HG03095 (cell line): ENCODE data around the gene RHD.
"Not testable (repeated sequence)": the region's sequence is repeated elsewhere in the genome, so short reads cannot be mapped to it uniquely, and the experiment has no call there.

ENCODE experiments used
- ATAC-seq: cut with Tn5 transposase; IDR thresholded peaks from one replicate; pipeline ENCODE4 v1.9.1; 2021; ENCODE audit warnings: moderate library complexity; ENCODE audit not compliant: unreplicated experiment

The RHD gene

GRCh38 chr1:25302330-25302729, 30.0 kb downstream of the RHD start:
- ATAC-seq, result not testable (repeated sequence)

- not testable (repeated sequence) for ATAC-seq
These were observed 32.6 kb downstream of the RHD start for GRCh38 chr1:25304936-25305335.

- ATAC-seq, result not testable (repeated sequence)
These were observed 35.9 kb downstream of the RHD start for GRCh38 chr1:25308168-25308567.

GRCh38 chr1:25309085-25309484, 36.8 kb downstream of the RHD start:
- ATAC-seq, result not testable (repeated sequence)

GRCh38 chr1:25309486-25309885, 37.2 kb downstream of the RHD start:
- not testable (repeated sequence) for ATAC-seq

- not testable (repeated sequence) for ATAC-seq
These were observed 40.6 kb downstream of the RHD start for GRCh38 chr1:25312806-25313470.

- not testable (repeated sequence) for ATAC-seq
These were observed 48.1 kb downstream of the RHD start for GRCh38 chr1:25320314-25320938.

- not testable (repeated sequence) for ATAC-seq
These were observed 49.8 kb downstream of the RHD start for GRCh38 chr1:25322127-25322526.

- ATAC-seq, result not testable (repeated sequence)
These were observed 52.1 kb downstream of the RHD start for GRCh38 chr1:25324407-25324806.

GRCh38 chr1:25327864-25328790, 55.8 kb downstream of the RHD start:
- not testable (repeated sequence) for ATAC-seq

- ATAC-seq, result not testable (repeated sequence)
These were observed 56.5 kb downstream of the RHD start for GRCh38 chr1:25328791-25329185.

- ATAC-seq, result not testable (repeated sequence)
These were observed 57.0 kb downstream of the RHD start for GRCh38 chr1:25329336-25329735.

- not testable (repeated sequence) for ATAC-seq
These were observed 57.6 kb downstream of the RHD start for GRCh38 chr1:25329950-25330349.

GRCh38 chr1:25336922-25337354, 64.6 kb downstream of the RHD start:
- not testable (repeated sequence) for ATAC-seq

GRCh38 chr1:25337483-25338187, 65.3 kb downstream of the RHD start:
- peak; percentile 33 for ATAC-seq

- peak; percentile 66 for ATAC-seq
These were observed 66.1 kb downstream of the RHD start, which contains the start of gene TMEM50A for GRCh38 chr1:25338188-25338981. Gene TMEM50A (plus strand): TSS chr1:25338334. CDS start chr1:25340487, 2,153 bp downstream.

- no peak for ATAC-seq
These were observed 66.7 kb downstream of the RHD start for GRCh38 chr1:25338986-25339385.

- no peak for ATAC-seq
These were observed 69.4 kb downstream of the RHD start for GRCh38 chr1:25341746-25342145.

- ATAC-seq, result no peak
These were observed 70.5 kb downstream of the RHD start for GRCh38 chr1:25342846-25343245.

- ATAC-seq, result no peak
These were observed 71.6 kb downstream of the RHD start for GRCh38 chr1:25343872-25344271.
